Activated T-cell treated with anti-CD3 and anti-CD28 coated beads for 24 hours (primary cell): ENCODE measurements around the gene RAPGEF1.
"Not testable (repeated sequence)": the region's sequence is repeated elsewhere in the genome, so short reads cannot be mapped to it uniquely, and the experiment has no call there.

Experiments
- DNase-seq: peaks from one replicate; pipeline ENCODE4 v3.0.0-alpha.2; 2020; ENCODE audit warnings: low read depth

Gene RAPGEF1

DNA sequence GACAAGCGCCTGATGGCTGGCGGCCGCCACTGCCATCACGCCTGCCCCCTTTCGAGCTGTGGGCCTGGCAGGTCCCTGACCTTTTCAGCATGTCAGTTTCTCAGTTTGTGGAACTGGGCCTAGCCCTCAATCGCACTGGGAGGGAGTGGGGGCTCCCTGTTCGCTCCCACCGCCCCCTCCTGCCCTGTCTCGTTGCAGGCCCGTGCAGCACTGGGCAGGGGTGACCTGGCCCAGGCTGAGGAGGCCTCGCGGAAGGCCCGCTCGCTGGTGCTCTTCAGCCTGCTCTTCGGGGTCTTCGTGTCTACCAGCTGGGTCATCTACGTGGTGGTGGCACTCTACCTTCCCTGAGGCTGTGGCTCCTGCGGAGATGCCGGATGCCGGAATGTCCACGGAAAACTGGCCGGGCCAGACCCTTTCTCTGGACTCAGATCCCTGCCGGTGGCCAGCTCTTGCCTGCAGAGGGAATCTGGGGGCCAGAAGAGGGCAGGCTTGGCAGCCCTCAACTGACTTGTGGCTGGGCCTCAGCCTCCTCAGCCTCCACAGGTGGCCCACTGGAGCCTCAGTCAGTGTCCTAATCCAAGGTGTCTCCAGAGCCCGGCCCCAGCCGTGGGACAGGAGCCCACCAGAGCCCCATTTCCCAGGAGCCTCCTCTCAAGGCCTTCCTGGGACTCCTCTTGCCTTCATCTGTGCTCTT, 181.9 kb downstream of the RAPGEF1 start:
- DNase-seq = no peak

DNA sequence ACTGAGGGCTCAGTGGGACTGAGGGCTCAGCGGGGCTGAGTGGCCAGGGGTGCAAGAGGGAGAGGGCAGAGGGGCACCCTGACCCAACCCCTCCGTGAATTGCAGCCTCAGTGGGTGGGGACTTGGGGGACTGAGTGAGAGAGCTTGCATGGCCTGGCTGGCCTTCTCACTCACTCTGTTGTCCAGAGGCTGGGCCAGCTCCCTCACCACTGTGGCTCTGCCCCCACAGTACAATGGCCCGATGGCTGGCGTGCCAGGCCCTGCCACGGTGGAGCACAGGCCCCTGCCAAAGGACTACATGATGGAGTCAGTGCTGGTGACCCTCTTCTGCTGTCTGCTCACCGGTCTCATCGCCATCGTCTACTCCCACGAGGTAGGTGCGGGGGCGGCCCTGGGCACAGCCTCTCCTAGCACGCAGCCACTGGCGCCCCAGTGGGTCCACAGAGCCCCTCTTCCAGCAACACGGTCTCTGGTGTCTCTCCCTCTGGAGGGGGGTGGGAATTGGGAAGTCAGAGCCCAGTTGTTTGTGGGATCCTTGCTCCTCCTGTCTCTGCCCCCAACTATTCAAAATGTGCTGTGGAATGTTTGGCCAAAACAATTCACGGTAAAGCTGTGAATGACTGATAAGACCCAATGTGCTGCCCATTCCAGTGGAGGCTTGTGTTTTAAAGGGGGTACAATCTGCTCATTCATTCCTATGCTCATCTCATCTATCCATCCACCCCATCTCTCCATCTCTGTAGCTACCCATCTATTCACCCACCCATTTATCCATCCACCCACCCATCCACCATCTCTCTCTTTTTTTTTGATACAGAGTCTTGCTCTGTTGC, 183.8 kb downstream of the RAPGEF1 start:
- no peak for DNase-seq

DNA sequence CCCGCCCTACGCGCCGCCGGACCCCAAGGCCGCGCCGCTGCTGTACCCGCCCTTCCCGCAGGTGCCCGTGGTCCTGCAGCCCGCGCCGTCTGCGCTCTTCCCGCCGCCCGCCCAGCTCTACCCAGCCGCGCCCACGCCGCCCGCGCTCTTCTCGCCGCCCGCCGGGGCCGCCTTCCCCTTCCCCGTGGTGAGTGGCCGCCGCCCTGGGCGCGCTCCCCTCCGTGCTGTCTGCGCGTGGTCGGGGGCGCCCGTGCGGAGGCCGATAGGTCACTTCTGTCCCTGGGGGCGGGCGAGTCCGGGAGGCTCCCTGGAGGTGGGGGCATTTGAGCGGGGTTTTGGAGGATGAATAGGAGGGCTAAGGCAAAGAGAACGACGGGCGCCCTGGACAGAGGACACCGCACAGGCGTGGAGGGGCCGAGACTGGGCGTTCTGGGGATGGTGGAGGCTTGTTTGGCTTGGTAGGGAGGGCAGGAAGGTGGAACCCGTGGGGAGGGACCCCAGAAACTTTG, 185.0 kb downstream of the RAPGEF1 start:
- DNase-seq = no peak

DNA sequence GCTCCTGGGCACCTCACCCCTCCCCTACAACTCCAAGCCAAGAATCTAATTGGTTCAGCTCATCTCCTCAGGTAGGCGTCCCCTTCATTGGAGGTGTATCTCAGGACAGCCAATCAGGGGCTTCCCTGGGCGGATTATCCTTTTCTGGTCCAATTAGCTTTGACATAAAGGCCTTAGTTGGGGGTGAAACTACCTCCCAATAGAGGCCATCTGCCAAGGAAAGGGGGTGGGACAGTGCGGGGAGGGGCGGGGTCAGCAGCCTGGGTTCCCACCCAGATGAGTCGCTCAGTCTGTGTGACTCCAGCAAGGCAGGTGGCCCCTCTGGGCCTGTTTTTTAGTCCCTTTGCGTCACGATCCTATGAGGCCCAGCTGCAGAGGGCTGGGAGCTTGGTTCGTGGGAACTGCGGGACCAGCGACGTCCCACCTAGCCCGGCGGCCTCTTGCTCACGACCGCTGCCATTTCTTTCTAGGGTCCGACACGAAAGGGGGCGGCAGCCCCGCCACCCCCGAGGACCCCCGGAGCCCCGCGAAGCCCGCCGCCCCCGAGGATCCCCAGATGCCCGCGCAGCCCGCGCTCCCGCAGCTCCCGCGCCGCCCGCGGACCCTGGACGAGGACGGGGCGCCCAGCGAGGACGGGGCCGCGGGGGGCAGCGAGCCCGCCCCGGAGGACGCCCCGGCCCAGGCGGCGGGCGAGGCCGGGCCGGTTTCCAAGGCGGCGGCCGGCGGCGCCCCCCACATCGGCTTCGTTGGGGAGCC, 185.6 kb downstream of the RAPGEF1 start:
- no peak for DNase-seq

DNA sequence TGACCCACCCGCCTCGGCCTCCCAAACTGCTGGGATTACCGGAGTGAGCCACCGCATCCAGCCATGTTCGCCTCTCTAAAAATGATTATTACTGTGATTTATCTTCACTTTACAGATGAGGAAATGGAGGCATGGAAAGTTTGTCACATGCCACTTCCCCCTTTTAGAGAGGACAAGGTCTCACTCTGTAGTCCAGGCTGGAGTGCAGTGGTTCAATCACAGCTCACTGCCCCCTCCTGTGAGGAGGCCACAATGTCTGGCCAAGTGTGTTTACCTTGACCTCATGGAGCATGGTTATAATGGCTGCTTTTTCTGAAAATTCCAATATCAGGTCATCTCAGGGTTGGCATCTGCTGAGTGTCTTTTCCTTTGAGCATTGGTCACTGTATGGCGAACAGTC, 187.8 kb downstream of the RAPGEF1 start:
- DNase-seq = no peak

DNA sequence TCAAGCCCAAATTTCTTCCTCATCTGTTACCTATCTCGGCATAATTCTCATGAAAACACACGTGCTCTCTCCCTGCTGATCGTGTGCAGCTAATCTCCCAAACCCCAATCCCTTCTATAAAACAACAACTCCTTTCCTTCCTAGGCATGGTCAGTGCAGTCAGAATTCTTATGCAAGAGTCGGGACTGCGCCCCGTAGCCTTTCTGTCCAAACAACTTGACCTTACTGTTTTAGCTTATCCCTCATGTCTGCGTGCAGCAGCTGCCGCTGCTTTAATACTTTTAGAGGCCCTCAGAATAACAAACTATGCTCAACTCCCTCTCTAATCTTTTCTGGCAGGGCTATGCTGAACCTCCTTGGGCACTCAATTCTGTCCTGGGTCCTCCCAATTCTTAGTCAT, 189.4 kb downstream of the RAPGEF1 start:
- DNase-seq = not testable (repeated sequence)

DNA sequence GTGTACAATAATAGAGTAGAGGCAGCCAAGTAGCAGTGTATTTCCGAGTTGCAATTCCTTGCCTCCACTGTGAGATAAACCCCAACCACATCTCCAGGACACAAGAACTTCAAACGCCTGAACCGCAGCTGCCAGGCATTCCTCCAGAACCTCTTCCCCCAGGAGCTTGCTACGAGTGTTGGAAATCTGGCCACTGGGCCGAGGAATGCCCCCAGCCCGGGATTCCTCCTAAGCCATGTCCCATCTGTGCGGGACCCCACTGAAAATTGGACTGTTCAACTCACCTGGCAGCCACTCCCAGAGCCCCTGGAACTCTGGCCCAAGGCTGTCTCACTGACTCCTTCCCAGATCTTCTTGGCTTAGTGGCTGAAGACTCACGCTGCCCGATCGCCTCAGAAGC, 190.7 kb downstream of the RAPGEF1 start:
- not testable (repeated sequence) for DNase-seq

DNA sequence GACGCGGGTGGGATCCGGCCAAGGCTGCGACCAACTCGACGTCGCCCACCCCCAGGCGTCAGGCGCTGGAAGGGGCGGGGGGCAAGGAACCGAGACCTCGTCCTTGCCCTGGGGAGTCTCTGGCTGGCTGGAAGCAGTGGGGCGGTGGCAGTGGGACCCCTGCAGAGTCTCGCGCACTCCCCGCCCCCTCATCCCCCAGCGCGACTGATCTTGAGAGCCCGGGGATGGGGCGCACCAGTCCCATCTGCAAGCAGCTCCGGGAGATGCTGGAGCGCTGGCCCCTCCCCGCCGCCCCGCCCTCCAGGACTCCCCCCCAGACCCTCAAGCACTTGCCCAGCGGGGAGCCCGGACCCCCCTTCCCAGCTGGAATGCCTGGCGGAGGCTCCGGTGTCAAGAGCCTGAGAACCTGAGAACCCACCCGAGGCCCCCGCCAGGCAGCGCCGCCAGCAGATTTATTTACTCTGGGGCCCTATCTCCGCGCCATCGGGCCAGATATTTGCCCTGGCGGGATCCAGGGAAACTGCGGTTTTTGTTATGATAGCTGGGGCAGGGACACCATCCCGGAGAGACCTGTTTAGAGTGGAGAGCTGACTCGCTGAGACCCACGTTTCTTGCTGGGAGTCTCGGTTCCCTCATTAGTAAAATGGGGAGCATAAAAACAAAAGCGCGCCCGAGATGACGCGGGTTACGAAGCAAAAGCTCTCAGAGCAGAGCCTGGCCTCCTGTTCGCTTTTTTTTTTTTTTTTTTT, 193.4 kb downstream of the RAPGEF1 start:
- no peak for DNase-seq

DNA sequence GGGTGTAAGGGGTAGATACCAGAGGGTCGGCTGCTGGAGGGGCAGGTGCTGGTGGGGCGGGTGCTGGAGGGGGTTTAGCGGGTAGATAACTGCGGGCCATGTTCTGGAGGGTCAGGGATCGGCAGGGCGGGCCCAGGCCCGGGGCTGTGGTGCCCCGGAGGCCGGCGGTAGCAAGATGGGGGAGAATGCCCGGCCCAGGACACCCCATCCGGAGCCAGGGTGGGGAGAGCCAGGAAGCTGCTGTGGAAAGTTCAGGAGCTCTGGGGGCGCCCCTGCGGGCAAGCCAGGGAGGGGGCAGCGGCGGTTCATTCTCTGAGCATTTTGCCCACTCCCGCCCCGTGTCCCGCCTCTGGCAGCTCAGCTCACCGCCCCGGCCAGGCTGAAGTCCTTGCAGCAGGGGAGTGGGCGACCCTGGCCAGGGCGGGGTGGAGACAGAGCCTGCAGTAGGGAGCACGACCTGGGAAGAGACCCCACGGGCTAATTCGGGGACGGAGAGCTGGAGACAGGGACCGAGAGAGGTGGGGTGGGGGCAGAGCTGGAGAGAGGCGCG, 194.0 kb downstream of the RAPGEF1 start:
- DNase-seq = no peak

DNA sequence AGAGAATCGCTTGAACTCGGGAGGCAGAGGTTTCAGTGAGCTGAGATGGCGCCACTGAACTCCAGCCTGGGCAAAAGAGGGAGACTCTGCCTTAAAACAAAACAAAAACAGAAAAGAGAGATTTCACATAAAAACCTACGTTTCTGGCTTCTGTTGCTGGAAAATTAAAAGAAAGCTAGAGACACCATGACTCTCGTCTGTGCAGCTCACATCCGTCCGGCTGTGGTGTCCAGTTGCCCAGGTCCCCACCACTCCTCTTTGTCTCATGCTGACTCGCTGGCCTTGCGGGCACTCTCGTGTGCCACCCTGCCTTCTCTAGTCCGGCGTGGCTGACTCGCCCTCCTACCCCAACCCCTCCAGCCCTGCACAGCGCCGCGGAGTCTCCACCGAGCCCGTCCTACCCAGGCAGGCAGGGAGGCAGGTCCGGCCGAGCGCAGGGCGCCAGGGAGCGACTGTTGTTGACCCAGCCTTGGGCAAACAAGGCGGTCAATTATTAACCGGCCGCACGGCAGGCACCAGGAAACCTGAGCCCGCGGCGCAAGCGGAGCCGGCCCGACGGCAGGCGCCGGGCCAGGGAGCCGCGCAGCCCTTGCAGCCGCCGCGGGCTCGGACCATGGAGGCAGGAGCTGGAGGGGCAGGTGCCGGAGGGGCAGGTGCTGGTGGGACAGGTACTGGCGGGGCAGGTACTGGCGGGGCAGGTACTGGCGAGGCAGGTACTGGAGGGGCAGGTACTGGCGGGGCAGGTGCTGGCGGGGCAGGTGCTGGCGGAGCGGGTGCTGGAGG, 194.7 kb downstream of the RAPGEF1 start, which contains the start of gene PRRT1B:
Gene PRRT1B (plus strand): TSS at position 521 of the 783 bp plus-strand sequence. CDS start 93 bp downstream, at position 614.
- DNase-seq = no peak

DNA sequence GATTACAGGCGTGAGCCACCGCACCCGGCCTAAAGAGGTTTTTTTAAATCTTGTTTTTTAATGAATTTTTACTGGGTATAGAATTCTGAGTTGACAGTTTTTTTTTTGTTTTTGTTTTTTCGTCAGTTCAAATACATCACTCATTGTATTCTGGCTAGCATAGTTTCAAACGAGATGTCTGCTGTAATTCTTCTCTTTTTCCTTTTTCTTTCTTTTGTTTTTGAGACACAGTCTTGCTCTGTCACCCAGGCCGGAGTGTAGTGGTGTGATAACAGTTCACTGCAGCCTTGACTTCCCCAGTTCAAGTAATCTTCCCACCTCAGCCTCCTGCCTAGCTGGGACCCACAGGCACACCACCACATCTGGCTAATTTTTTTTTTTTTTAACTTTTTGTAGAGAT, 196.7 kb downstream of the RAPGEF1 start:
- DNase-seq = no peak

DNA sequence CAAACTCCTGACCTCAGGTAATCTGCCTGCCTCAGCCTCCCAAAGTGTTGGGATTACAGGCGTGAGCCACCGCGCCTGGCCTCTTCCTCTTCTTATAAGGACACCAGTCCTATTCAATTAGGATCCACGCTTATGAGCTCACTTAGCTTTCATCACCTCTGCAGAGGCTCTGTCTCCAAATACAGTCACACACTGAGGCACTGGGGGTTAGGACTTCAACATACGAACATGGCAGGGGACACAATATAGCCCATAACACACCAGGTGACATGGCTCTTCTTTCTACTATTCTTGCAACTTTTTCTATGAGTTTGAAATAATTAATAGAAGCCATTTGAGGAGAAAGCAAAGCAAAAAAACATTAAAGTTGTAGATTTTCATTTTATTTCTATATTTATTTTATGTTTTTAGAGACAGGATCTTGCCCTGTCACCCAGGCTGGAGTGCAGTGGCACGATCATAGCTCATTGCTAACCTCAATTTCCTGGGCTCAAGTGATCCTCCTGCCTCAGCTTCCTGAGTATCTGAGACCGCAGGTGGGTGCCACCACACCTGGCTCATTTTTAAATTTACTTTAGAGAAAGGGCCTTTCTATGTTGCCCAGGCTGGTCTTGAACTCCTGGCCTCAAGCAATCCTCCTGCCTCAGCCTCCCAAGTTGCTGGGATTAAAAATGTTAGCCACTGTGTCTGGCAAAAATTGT, 200.5 kb downstream of the RAPGEF1 start:
- no peak for DNase-seq

DNA sequence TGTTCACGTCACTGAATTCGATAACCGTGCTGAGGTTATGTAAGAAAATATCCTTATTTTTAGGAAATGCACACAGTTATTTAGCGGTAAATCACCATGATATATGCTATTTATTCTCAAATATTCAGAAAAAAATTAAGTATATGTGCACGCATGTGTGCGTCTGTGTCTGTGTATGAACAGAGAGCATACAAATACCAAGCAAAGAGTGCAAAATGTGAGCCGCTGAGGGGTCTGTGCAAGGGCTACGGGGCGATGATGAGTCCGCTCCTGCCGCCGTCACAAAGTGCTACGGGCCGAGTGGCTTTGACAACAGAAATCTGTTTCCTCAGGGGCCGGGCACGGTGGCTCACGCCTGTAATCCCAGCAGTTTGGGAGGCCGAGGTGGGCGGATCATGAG, 201.9 kb downstream of the RAPGEF1 start:
- DNase-seq = no peak

DNA sequence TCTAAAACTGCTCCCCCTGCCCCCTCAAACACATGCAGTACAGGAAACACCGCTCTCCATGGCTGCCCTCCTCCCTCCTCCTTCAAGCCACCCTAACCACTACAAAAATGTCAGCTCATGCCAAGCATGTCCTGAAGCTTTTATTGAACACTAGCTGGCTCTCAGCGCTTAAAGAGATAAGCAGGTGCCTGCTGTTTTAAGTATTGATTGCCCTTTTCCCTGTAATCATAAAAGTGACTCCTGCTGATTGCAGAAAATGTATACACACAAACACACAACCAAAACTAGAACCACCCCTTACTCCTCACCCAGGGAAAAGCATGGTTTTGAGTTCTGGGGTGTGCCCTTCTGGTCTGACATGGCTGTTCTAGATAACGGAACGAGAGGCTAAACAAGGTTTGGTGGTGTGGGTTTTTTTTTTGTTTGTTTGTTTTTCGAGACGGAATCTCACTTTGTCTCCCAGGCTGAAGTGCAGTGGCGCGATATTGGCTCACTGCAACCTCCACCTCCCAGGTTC, 205.1 kb downstream of the RAPGEF1 start:
- DNase-seq = no peak

DNA sequence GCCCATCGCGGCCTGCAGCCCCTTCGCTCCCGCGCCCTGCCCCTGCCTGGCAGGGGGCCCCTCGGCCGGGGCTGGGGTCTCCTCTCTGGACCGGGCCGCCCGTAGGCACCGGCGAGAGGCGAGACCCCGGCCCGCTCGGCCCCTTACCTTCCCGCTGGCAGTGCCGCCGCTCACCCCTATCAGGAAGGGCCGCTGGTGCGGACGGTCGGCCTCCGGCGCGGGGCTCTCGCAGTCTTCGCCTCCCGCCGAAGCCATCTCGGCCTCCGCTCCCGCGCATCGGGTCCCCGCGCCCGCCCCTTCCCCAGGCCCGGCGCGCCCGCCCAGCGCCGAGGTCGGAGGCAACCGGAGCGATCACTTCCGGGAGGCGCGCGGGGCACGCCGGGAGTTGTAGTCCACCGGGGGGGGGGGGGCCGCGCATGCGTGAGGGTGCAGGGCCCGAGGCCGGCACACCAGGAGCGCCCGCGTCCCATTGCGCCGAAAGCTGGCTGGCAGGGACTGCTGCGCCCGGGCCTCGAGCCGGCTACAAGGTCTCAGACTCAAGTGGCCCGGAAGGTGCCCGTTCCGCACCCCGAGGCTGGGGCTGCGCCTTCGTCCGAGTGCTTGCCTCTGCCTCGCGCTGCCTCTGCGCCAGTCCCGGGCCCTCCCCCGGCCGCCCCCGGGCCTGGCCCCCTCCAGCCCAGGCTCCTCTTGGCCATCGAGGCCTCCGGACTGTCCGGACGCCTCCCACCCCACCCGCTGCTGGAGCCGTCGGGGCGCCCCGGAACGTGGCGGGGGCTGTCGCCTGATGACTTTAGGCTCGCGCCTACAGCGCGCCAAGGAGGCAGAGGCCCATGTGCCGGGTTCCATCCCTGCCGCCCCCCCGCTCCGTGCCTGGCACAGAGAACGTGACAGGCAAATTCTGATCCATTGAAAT, 208.7 kb downstream of the RAPGEF1 start, which contains the start of gene UCK1:
Gene UCK1 (minus strand): TSS at position 344 of the 913 bp plus-strand sequence. CDS start 89 bp downstream, at position 255.
- peak; percentile 59 for DNase-seq

DNA sequence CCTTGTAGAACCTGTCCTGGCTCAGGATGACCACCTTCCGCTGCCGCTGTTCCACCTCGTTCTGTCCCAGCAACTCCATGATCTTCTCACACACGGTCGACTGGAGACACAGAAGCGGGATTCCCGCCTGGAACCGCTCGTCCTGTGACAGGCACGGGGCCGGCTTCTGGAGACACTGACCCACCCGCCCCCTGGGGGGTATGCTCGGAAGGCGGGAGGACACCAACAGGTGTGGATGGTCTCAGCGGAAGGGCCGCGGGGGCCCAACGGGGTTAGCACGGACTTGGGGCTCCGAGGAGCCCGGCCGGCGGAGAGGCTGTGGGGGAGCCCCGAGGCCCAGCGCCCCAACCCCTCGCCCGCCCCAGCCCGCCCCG, 209.3 kb downstream of the RAPGEF1 start:
- no peak for DNase-seq

DNA sequence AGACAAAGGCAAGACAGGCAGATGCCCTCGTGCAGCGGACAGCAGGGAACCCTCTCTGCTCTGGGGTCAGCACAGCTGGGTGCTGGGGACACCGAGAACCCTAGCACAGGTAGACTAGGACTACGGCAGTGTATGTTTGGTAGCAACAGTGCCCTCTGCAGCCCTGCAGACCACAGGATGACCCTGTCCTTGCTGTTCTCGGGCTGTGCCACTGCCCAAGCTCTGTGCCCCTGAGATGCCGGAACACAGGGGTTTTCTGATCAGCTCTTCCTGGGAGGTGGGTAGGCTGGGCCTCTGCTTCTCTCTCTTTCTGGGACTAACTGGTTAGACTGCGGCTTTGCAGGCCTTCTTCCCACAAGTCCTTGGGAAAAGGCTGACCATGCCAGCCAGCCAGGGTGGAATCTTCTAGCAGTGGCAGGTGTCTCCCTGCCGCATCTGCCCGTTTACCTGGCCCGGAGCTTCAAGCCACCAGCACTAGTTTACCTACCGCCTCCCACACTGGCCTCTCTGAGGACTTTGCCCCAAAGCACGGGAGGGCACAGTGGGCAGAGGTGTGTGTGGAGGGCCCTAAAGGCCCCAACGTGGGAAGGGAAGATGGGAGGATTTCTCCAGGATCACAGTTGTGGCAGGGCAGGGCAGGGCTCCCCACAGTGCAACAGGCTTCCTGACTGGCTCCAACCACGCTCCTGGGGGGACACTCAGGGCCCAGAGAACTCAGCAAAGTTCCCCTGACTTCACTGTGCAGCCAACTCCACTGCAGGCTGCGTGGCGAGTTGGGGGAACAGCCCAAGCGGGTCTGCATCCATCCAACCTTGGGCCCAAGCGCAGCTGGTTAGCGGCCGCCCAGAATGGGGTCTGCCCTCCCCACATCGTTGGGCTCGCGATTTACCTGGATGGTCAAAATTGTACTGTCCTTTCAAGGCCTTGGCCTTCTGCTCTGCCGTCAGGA, 210.0 kb downstream of the RAPGEF1 start:
- no peak for DNase-seq
